CD4-positive, alpha-beta T cell (primary cell): ENCODE data around the gene UHRF1. TPM values are rescaled to one million over a fixed set of nuclear protein-coding genes. Genes with fewer than 3 reads are reported as not detected.

Experiments
- ATAC-seq: fragments of 200-7000 bp; cut with Tn5 transposase; one replicate; pipeline ENCODE4 v1.10.0; 2022; ENCODE audit warnings: mild to moderate bottlenecking; ENCODE audit not compliant: poor library complexity
- CTCF ChIA-PET: fragments of 350-600 bp; sonication (Branson Sonifier 250); formaldehyde crosslinking; loops from one replicate; lab custom pipeline; 2021; ENCODE audit warnings: antibody characterized with exemption, inconsistent platforms; lab: Charles Lee
- POLR2A ChIA-PET: fragments of 350-600 bp; sonication (Branson Sonifier 250); formaldehyde crosslinking; loops from one replicate; lab custom pipeline; 2021; ENCODE audit warnings: antibody characterized with exemption, inconsistent platforms; lab: Charles Lee
- DNase-seq, 14 experiments: peaks; one replicate each; pipeline ENCODE4 v3.0.0-alpha.2; 2013 to 2020; ENCODE audit warnings: mixed read lengths in 2 of 14
- H3K27ac ChIP-seq, 2 donors: one replicate each; pipeline versions ENCODE4 v1.5.1 to v1.7.0; 2013; ENCODE audit warnings: low read length in 2 of 2, low read depth in 1 of 2, mild to moderate bottlenecking in 1 of 2
- H3K27me3 ChIP-seq, 2 experiments: 1 replicate in 1 of 2; 2 replicates in 1 of 2; pipeline versions ENCODE4 v1.6.1 to v1.7.0; 2013; ENCODE audit warnings: low read length in 2 of 2, control low read depth in 1 of 2, mild to moderate bottlenecking in 1 of 2, moderate library complexity in 1 of 2; ENCODE audit not compliant: insufficient read depth in 2 of 2, control insufficient read depth in 1 of 2
- H3K36me3 ChIP-seq: one replicate; pipeline ENCODE4 v1.6.1; 2013; ENCODE audit warnings: low read length, control low read depth; ENCODE audit not compliant: insufficient read depth
- H3K4me1 ChIP-seq: one replicate; pipeline ENCODE4 v1.6.1; 2013; ENCODE audit warnings: low read length, control low read depth; ENCODE audit not compliant: insufficient read depth
- H3K4me3 ChIP-seq: one replicate; pipeline ENCODE4 v1.5.1; 2013; ENCODE audit warnings: mild to moderate bottlenecking, low read length, moderate library complexity
- H3K9me3 ChIP-seq, 2 experiments: 1 replicate in 1 of 2; 2 replicates in 1 of 2; pipeline versions ENCODE4 v1.6.1 to v1.7.0; 2013; ENCODE audit warnings: low read length in 2 of 2, mild to moderate bottlenecking in 2 of 2, control low read depth in 1 of 2, moderate library complexity in 1 of 2; ENCODE audit not compliant: control insufficient read depth in 1 of 2, insufficient read depth in 1 of 2
- H3K27ac Mint-ChIP-seq: one replicate; pipeline ENCODE4 v1.8.0; 2020; ENCODE audit warnings: mixed read lengths
- H3K27me3 Mint-ChIP-seq: one replicate; pipeline ENCODE4 v1.8.0; 2021; ENCODE audit warnings: mixed read lengths
- H3K36me3 Mint-ChIP-seq: one replicate; pipeline ENCODE4 v1.8.0; 2021; ENCODE audit warnings: low read depth, mixed read lengths
- H3K4me1 Mint-ChIP-seq: one replicate; pipeline ENCODE4 v1.8.0; 2021; ENCODE audit warnings: low read depth, mixed read lengths
- H3K4me3 Mint-ChIP-seq: one replicate; pipeline ENCODE4 v1.8.0; 2020; ENCODE audit warnings: mild to moderate bottlenecking, mixed read lengths
- H3K9me3 Mint-ChIP-seq: one replicate; pipeline ENCODE4 v1.8.0; 2020; ENCODE audit warnings: mixed read lengths
- intact Hi-C, 2 experiments: fragments of 100-400 bp; cut with DNase I in 1 of 2; cut with micrococcal nuclease in 1 of 2; formaldehyde crosslinking; loops; one replicate each; pipeline versions ENCODE4 v1.15.1 to v1.9.0; 2023 to 2025; cut with DNase I, micrococcal nuclease
- polyA plus RNA-seq, 2 donors: library from polyadenylated mRNA; unstranded; fragments of 120-200 nt; gene quantifications; one replicate each; pipeline ENCODE4 v1.2.1, GENCODE V29; 2013
- total RNA-seq, 174 experiments: library from RNA in 2 of 174; stranded (reverse) in 2 of 174; gene quantifications; one replicate each; pipeline ENCODE4 v1.2.3 and lab custom pipeline; 2021 to 2026
- TF ChIP-seq, protein P1 (sequence below): fragments of 200-600 bp; IDR thresholded peaks from one replicate; pipeline ENCODE4 v1.8.0; 2022; ENCODE audit warnings: antibody characterized with exemption, mild to moderate bottlenecking

The UHRF1 gene
- under 1 TPM; 0.16 to 0.20 TPM for total RNA-seq
- 2.6 TPM for polyA plus RNA-seq (2013, experiment 1 of 2)
- polyA plus RNA-seq (2013, experiment 2 of 2): 4.9 TPM
- total RNA-seq (lab: John Stamatoyannopoulos, UW): 0 to 437 (median 0.87) reads per million in 172 experiments

DNA sequence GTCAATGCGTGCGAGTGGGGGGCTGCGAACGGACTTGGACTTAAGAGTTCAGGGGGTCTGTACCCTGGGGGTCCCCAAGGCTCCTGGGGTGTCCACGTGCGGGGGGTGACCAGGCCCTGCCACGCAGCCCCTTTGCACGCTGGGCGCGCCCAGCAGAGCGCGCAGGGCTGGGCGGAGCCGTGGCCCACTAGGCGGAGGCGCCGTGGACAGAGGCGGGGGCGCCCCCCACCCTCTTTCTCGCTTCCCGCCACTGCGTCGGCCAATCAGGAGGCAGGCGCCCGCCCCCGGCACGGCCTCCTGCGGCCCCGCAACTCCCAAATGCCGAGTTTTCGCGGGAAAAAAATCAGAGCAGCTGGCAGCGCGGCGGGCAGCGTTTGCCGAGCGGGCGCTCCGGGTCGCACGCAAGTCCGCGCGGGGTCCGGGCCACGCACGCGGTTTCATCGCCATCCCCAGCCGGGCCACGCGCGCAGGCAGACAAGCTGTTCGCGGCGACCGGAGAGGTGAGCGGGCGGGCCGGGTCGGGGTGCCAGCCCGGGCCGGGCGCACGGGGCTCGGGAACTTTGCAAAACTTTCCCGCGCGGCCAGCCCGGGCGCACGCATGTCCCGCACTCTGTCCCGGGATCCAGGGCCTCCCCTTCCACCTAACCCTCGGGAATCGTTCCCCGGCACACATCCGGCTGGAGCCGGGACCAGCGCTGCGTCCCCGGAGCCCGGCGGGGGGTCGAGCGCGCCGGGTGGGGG is at the start of gene UHRF1:
UHRF1 (plus strand) TSS at position 346 of the 741 bp plus-strand sequence. CDS start 1,385 bp downstream, outside the sequence.
- Histone ChIP-seq H3K27me3 (no peaks in the 10 kb centered on the region), H3K4me1 (peaks cover 51% of the 10 kb centered on the region), H3K36me3 (peaks cover 7% of the 10 kb centered on the region), H3K27ac (no peak within 1 kb of the TSS), H3K4me3 (peak within 1 kb of the TSS; percentile 51), H3K9me3 (no peaks in the 10 kb centered on the region)
- Mint-ChIP-seq H3K9me3 (no peaks in the 10 kb centered on the region), H3K4me3 (peak within 1 kb of the TSS; percentile 98), H3K27me3 (no peaks in the 10 kb centered on the region), H3K36me3 (peaks cover 13% of the 10 kb centered on the region), H3K27ac (peak within 1 kb of the TSS; percentile 84), H3K4me1 (peaks cover 45% of the 10 kb centered on the region)
- CTCF ChIA-PET: no interaction called here
- POLR2A ChIA-PET: no interaction called here
- DNase-seq (peak in 2 of 14 experiments; percentile 4 to 37), ATAC-seq (no peak)
- intact Hi-C loops: no loop called here
- TF ChIP-seq, protein P1, sequence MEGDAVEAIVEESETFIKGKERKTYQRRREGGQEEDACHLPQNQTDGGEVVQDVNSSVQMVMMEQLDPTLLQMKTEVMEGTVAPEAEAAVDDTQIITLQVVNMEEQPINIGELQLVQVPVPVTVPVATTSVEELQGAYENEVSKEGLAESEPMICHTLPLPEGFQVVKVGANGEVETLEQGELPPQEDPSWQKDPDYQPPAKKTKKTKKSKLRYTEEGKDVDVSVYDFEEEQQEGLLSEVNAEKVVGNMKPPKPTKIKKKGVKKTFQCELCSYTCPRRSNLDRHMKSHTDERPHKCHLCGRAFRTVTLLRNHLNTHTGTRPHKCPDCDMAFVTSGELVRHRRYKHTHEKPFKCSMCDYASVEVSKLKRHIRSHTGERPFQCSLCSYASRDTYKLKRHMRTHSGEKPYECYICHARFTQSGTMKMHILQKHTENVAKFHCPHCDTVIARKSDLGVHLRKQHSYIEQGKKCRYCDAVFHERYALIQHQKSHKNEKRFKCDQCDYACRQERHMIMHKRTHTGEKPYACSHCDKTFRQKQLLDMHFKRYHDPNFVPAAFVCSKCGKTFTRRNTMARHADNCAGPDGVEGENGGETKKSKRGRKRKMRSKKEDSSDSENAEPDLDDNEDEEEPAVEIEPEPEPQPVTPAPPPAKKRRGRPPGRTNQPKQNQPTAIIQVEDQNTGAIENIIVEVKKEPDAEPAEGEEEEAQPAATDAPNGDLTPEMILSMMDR: no peak

GRCh38 chr19:4859697-4860096 is 49.6 kb upstream of the UHRF1 start:
- H3K4me1 Mint-ChIP-seq: no peaks in the 10 kb centered on the region
- ChIA-PET CTCF (interaction anchor here (1.2 kb wide), 1 partner anchor 12 kb away, joined by 3 read pairs; no protein-coding TSS in a partner anchor), POLR2A (no interaction called here)
- H3K9me3 ChIP-seq: no peaks in the 10 kb centered on the region
- TF ChIP-seq, protein P1: no peak
- H3K27ac ChIP-seq: no peak overlapping the region
- no peaks in the 10 kb centered on the region for H3K27me3 Mint-ChIP-seq
- H3K27ac Mint-ChIP-seq: no peak overlapping the region
- H3K36me3 ChIP-seq: peaks cover 12% of the 10 kb centered on the region
- peaks cover 31% of the 10 kb centered on the region for H3K36me3 Mint-ChIP-seq
- no peaks in the 10 kb centered on the region for H3K4me1 ChIP-seq
- no peak overlapping the region for H3K4me3 ChIP-seq
- DNase-seq (no peak), ATAC-seq (no peak)
- no peaks in the 10 kb centered on the region for H3K9me3 Mint-ChIP-seq
- H3K4me3 Mint-ChIP-seq: no peak overlapping the region
- no peaks in the 10 kb centered on the region for H3K27me3 ChIP-seq
- intact Hi-C loops: no loop called here

- no peak overlapping the region for H3K27ac Mint-ChIP-seq
- POLR2A ChIA-PET: no interaction called here
These were observed 48.2 kb upstream of the UHRF1 start for GRCh38 chr19:4861147-4861546.

More at GRCh38 chr19:4861147-4861546, 48.2 kb upstream of the UHRF1 start:
- no peaks in the 10 kb centered on the region for H3K4me1 ChIP-seq
- ATAC-seq (no peak), DNase-seq (no peak)
- H3K4me3 Mint-ChIP-seq: no peak overlapping the region
- H3K9me3 Mint-ChIP-seq: no peaks in the 10 kb centered on the region
- H3K36me3 ChIP-seq: peaks cover 12% of the 10 kb centered on the region
- H3K27me3 ChIP-seq: no peaks in the 10 kb centered on the region
- no peak overlapping the region for H3K4me3 ChIP-seq
- no peaks in the 10 kb centered on the region for H3K4me1 Mint-ChIP-seq
- no peak overlapping the region for H3K27ac ChIP-seq
- peaks cover 22% of the 10 kb centered on the region for H3K36me3 Mint-ChIP-seq
- CTCF ChIA-PET: interaction anchor here (1.4 kb wide), 1 partner anchor 52 kb away, joined by 3 read pairs; no protein-coding TSS in a partner anchor
- no peaks in the 10 kb centered on the region for H3K9me3 ChIP-seq
- intact Hi-C loops: no loop called here
- no peaks in the 10 kb centered on the region for H3K27me3 Mint-ChIP-seq
- TF ChIP-seq, protein P1: no peak
